Loucy (cell line): ENCODE results near the gene TMEM163.

Source experiments
- EZH2phosphoT487 ChIP-seq: fragments of 200-600 bp; IDR thresholded peaks from 2 replicates; pipeline ENCODE4 v1.6.1; 2018; ENCODE audit warnings: antibody characterized with exemption, mild to moderate bottlenecking, moderate library complexity, borderline replicate concordance
- TF ChIP-seq, protein P1 (sequence below): fragments of 200-600 bp; sonication (generic); conservative IDR thresholded peaks from 2 replicates; pipeline ENCODE4 v1.5.1; 2014; ENCODE audit warnings: mild to moderate bottlenecking, antibody characterized with exemption, low read length

DNA sequence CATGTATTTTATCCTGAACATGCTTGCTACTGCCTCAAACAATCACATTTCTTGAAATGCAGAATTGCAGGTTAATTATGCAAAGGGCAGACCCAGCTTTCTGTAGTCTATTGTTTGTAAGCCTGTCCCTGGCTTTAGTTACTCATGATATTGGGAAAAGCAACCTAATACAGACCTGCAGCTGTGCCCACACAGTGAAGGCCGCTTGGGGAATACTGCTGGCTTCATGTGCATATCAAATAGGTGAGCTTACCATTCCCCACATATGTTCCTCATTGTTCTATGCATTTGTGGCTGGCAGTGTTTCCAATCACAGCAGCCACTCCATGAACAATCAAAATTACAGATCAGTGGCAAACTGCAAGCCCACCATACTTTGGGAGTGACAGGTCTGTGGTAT, 186.3 kb downstream of the TMEM163 start:
- TF ChIP-seq, protein P1, sequence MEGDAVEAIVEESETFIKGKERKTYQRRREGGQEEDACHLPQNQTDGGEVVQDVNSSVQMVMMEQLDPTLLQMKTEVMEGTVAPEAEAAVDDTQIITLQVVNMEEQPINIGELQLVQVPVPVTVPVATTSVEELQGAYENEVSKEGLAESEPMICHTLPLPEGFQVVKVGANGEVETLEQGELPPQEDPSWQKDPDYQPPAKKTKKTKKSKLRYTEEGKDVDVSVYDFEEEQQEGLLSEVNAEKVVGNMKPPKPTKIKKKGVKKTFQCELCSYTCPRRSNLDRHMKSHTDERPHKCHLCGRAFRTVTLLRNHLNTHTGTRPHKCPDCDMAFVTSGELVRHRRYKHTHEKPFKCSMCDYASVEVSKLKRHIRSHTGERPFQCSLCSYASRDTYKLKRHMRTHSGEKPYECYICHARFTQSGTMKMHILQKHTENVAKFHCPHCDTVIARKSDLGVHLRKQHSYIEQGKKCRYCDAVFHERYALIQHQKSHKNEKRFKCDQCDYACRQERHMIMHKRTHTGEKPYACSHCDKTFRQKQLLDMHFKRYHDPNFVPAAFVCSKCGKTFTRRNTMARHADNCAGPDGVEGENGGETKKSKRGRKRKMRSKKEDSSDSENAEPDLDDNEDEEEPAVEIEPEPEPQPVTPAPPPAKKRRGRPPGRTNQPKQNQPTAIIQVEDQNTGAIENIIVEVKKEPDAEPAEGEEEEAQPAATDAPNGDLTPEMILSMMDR: no peak
- no peak for TF ChIP-seq EZH2phosphoT487
